Loucy (cell line): Measurements from ENCODE around the gene KRT37.

Experiments
- H2AFZ ChIP-seq: fragments of 200-600 bp; sonication (generic); 2 replicates; pipeline ENCODE4 v1.6.0; 2016; ENCODE audit warnings: antibody characterized with exemption, mild to moderate bottlenecking, low read length, moderate library complexity
- H3F3A ChIP-seq: fragments of 200-600 bp; 2 replicates; pipeline ENCODE4 v1.6.0; 2016; ENCODE audit warnings: antibody characterized with exemption, low read depth, mild to moderate bottlenecking
- H3K27me3 ChIP-seq: fragments of 200-600 bp; sonication (generic); 2 replicates; pipeline ENCODE4 v1.6.1; 2014; ENCODE audit warnings: low read length, mild to moderate bottlenecking; ENCODE audit not compliant: insufficient read depth, poor library complexity, severe bottlenecking
- H3K36me3 ChIP-seq: fragments of 200-600 bp; sonication (generic); 2 replicates; pipeline ENCODE4 v1.6.1; 2016; ENCODE audit warnings: low read length; ENCODE audit not compliant: insufficient read depth
- H3K4me1 ChIP-seq: fragments of 200-600 bp; sonication (generic); 2 replicates; pipeline ENCODE4 v1.5.1; 2014; ENCODE audit warnings: low read length, mild to moderate bottlenecking; ENCODE audit not compliant: insufficient read depth, poor library complexity, severe bottlenecking
- H3K4me2 ChIP-seq: fragments of 200-600 bp; sonication (generic); 2 replicates; pipeline ENCODE4 v1.6.0; 2014; ENCODE audit warnings: antibody characterized with exemption, low read length, low read depth, mild to moderate bottlenecking; ENCODE audit not compliant: poor library complexity, severe bottlenecking
- H3K4me3 ChIP-seq: fragments of 200-600 bp; sonication (generic); 2 replicates; pipeline ENCODE4 v1.5.1; 2014; ENCODE audit warnings: low read length, mild to moderate bottlenecking, mixed read lengths; ENCODE audit not compliant: poor library complexity, severe bottlenecking
- H3K79me2 ChIP-seq: fragments of 200-600 bp; sonication (generic); 2 replicates; pipeline ENCODE4 v1.6.1; 2014; ENCODE audit warnings: low read length; ENCODE audit not compliant: insufficient read depth
- H3K9ac ChIP-seq: fragments of 200-600 bp; sonication (generic); 2 replicates; pipeline ENCODE4 v1.6.0; 2014; ENCODE audit warnings: mild to moderate bottlenecking, low read depth, low read length, moderate library complexity; ENCODE audit not compliant: poor library complexity, severe bottlenecking
- H3K9me2 ChIP-seq: fragments of 200-600 bp; sonication (generic); replicated peaks from 2 replicates; pipeline ENCODE4 v1.6.1; 2016; ENCODE audit warnings: low read depth, low read length, mixed read lengths
- H3K9me3 ChIP-seq: fragments of 200-600 bp; sonication (generic); 2 replicates; pipeline ENCODE4 v1.6.1; 2014; ENCODE audit warnings: mild to moderate bottlenecking, antibody characterized with exemption, low read length, low read depth; ENCODE audit not compliant: insufficient read depth
- H4K20me1 ChIP-seq: fragments of 200-600 bp; sonication (generic); 2 replicates; pipeline ENCODE4 v1.6.0; 2014; ENCODE audit warnings: antibody characterized with exemption, low read length, mild to moderate bottlenecking; ENCODE audit not compliant: insufficient read depth, poor library complexity, severe bottlenecking
- EZH2phosphoT487 ChIP-seq: fragments of 200-600 bp; IDR thresholded peaks from 2 replicates; pipeline ENCODE4 v1.6.1; 2018; ENCODE audit warnings: antibody characterized with exemption, mild to moderate bottlenecking, moderate library complexity, borderline replicate concordance
- TF ChIP-seq, protein P1 (sequence below): fragments of 200-600 bp; sonication (generic); conservative IDR thresholded peaks from 2 replicates; pipeline ENCODE4 v1.5.1; 2014; ENCODE audit warnings: mild to moderate bottlenecking, antibody characterized with exemption, low read length

The KRT37 gene

GRCh38 chr17:41448506-41448905, 24.1 kb upstream of the KRT37 start:
- H3K9ac ChIP-seq: no peak overlapping the region
- H3K4me1 ChIP-seq: no peaks in the 10 kb centered on the region
- no peak overlapping the region for H3K4me3 ChIP-seq
- no peaks in the 10 kb centered on the region for H3K9me2 ChIP-seq
- peaks cover 20% of the 10 kb centered on the region for H3K27me3 ChIP-seq
- H4K20me1 ChIP-seq: no peaks in the 10 kb centered on the region
- no peak overlapping the region for H3K4me2 ChIP-seq
- TF ChIP-seq EZH2phosphoT487: no peak
- TF ChIP-seq, protein P1, sequence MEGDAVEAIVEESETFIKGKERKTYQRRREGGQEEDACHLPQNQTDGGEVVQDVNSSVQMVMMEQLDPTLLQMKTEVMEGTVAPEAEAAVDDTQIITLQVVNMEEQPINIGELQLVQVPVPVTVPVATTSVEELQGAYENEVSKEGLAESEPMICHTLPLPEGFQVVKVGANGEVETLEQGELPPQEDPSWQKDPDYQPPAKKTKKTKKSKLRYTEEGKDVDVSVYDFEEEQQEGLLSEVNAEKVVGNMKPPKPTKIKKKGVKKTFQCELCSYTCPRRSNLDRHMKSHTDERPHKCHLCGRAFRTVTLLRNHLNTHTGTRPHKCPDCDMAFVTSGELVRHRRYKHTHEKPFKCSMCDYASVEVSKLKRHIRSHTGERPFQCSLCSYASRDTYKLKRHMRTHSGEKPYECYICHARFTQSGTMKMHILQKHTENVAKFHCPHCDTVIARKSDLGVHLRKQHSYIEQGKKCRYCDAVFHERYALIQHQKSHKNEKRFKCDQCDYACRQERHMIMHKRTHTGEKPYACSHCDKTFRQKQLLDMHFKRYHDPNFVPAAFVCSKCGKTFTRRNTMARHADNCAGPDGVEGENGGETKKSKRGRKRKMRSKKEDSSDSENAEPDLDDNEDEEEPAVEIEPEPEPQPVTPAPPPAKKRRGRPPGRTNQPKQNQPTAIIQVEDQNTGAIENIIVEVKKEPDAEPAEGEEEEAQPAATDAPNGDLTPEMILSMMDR: no peak
- H2AFZ ChIP-seq: no peak overlapping the region
- no peaks in the 10 kb centered on the region for H3K36me3 ChIP-seq
- H3K79me2 ChIP-seq: no peaks in the 10 kb centered on the region
- H3F3A ChIP-seq: no peaks in the 10 kb centered on the region
- no peaks in the 10 kb centered on the region for H3K9me3 ChIP-seq

DNA sequence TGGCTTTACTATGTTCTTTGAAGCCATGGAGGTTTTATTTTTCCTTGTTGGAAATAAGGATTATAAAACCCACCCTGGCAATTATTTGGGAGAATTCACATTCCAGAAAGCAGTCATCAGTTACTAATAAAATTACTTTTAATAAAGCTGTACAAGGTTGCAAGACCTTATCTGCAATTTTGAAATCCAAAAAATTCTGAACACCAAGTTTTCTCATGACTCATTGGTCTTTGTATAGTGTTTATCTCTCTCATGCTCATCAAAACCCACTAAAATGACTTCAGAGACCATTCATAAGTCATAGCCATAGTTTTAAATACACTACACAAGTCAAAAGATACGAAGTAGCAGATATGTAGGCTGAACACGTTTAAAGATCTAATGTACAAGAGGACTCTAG, 22.4 kb upstream of the KRT37 start:
- no peaks in the 10 kb centered on the region for H3K4me1 ChIP-seq
- no peaks in the 10 kb centered on the region for H3K9me3 ChIP-seq
- no peak for TF ChIP-seq EZH2phosphoT487
- TF ChIP-seq, protein P1: no peak
- H3K79me2 ChIP-seq: no peaks in the 10 kb centered on the region
- peaks cover 16% of the 10 kb centered on the region for H3K27me3 ChIP-seq
- H3K9me2 ChIP-seq: no peaks in the 10 kb centered on the region
- H3K36me3 ChIP-seq: no peaks in the 10 kb centered on the region
- H3K4me3 ChIP-seq: no peak overlapping the region
- no peaks in the 10 kb centered on the region for H4K20me1 ChIP-seq
- H3K4me2 ChIP-seq: no peak overlapping the region
- H2AFZ ChIP-seq: no peak overlapping the region
- H3F3A ChIP-seq: no peaks in the 10 kb centered on the region
- no peak overlapping the region for H3K9ac ChIP-seq

GRCh38 chr17:41444640-41445039, 20.3 kb upstream of the KRT37 start:
- Histone ChIP-seq H3K4me3 (no peak overlapping the region), H3K9me3 (no peaks in the 10 kb centered on the region), H2AFZ (no peak overlapping the region), H3K9ac (no peak overlapping the region), H3K27me3 (peaks cover 12% of the 10 kb centered on the region), H3F3A (no peaks in the 10 kb centered on the region), H3K9me2 (no peaks in the 10 kb centered on the region), H4K20me1 (no peaks in the 10 kb centered on the region), H3K4me2 (no peak overlapping the region), H3K36me3 (no peaks in the 10 kb centered on the region), H3K79me2 (no peaks in the 10 kb centered on the region), H3K4me1 (no peaks in the 10 kb centered on the region)
- TF ChIP-seq EZH2phosphoT487: no peak
- TF ChIP-seq, protein P1: no peak
